NCI-H1694 (cell line): ENCODE results near the gene ATG9A.

Experiments
- DNase-seq: peaks from one replicate; lab custom pipeline; 2025; lab: John Stamatoyannopoulos, UW

The ATG9A gene

DNA sequence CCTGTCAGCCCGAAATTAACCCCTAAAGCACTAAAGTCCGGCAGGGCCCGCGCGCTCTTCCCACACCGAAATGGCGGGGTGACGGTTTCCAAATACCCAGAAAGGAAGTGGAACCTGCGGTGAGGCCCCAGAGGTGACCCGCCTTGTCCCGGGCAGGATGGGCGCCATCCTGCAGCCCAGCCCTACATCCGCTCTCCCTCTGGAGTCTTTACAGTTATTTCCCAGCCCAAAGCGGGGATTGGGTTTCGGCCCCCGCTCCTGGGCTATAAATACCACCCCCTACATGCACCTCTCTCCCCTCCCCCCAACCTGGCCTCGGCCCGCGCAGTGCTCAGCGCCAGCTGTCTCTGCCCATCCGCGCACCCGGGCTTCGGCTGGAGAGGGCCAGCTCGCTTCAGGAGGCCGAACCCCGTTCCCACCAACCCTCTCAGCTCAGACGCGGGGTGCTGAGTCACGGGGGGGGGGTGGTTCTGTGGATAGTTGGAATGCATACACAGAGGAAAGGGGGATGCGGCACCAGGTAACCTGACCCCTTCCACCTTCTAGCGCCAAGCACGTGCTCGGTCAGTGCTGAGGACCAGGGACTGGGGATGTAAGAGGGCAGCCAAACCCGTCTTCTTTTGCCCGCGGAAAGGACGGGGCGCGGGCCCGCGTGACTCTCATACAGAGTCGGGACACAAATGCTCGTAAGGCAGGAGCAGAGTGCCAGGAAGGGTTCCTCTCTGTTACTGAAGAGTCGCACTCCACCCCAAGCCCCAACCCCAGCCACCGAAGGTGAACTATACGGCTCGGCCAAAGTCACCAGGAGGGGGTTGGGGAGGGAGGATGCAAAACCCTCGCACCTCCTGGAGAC lies 23.7 kb upstream of the ATG9A start, which contains the start of gene TUBA4B:
TSS of gene TUBA4B (plus strand) at position 344 of the 853 bp plus-strand sequence. CDS start at position 509, 165 bp downstream.
- DNase-seq: no peak

DNA sequence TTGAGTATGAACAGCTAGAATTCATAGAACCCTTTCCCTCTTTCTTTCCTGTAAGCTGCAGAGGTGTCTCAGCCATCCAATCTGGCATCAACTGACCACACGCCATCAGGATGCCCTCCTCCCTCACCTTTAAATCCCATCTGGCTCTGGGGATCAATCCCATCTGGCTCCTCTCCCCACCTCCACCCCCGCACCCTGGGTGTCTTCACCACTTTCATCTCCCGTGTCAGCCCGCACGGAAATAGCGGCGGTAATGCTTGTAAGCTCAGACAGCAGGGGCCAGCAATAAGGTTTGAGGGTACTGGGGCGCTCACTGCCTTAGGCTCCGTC lies 23.1 kb upstream of the ATG9A start:
- DNase-seq: no peak

DNA sequence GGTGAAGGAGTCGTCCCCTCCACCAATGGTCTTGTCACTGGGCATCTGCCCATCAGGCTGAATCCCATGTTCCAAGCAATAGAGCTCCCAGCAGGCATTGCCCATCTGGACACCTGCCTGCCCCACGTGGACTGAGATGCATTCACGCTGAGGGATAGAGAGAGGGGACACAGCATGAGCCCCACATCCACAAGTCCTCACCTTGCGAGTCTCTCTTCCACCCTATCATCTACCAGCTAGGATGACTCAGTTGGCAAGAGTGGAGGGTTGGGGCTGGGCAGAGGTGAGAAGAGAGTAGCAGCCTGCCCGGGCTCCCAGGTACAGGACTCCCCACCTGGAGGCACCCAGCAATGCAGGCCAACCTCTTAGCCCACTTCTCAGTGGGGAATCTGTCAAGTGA lies 22.6 kb upstream of the ATG9A start:
- no peak for DNase-seq

DNA sequence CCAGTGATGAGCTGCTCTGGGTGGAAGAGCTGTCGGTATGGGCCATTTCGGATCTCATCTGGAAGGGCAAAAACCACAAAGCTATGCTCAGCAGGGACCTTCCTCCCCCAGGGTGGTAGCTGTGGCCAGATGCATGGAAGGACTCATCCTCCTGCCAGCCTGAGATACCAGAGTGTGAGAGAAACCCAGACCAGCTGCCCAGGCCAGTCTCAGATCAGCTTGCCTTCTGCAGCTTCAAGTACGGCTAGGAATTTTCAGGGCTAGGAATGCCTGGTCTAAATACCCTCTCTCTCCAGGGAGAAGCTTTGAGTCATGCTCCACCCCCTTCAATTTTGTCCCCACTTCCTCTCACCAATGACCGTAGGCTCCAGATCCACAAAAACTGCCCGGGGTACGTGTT lies 22.2 kb upstream of the ATG9A start:
- DNase-seq: no peak

DNA sequence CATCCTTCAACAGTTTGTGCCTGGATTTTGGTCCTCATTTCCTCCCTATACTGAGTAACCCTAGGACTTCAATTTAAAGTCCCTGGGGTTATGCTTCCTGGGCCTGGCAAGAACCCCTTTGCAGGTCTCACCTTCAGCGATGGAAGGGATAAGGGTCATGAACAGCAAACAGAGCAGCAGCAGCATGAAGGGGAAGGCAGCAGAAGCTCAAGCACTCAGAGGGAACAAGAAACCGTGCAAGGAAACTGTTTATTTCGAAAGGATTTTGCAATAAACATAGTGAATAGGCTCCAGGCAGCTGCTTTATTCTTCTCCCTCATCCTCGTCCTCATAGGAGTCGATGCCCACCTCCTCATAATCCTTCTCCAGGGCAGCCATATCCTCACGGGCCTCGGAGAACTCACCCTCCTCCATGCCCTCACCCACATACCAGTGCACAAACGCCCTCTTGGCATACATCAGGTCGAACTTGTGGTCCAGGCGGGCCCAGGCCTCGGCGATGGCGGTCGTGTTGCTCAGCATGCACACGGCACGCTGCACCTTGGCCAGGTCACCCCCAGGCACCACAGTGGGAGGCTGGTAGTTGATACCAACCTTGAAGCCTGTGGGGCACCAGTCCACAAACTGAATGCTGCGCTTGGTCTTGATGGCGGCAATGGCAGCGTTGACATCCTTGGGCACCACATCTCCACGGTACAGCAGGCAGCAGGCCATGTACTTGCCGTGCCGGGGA lies 20.8 kb upstream of the ATG9A start:
- no peak for DNase-seq

DNA sequence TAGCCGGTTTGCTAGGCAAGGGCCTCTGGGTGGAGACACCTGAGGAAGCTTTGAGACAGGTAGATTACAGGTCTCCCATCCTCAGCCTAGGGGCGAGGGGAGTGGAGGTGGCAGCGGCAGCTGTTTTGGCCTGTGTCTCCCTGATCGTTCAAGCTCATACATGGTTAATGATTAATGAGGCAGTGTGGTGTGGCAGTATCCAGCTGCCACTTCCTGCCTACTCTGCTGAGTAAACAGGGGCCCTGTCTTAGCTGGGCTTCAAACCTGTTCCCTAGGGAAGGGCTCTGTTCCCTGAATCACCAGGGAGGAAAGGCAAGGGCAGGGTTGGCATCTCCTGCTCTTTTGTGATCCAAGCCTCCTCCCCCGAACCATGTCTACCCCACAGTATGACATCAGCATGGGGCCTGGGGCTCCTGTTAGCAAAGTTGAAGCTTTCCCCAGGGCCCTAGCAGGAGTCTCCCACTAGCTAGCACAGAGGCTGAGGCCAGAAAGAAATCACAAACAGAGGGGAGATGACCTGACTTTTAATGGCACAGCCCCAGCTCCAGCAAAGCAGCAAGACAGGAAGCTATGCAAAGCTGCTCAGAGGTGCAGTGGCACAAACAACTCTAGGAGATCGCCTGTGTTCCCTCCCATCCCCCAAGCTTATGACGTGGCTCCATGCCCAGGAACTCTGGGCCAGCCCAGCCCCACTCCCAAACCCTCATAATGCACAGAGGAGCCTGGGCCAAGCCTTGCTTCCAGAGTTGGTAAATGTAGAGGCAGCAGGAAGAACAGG lies 20.0 kb upstream of the ATG9A start:
- peak; percentile 95 for DNase-seq

DNA sequence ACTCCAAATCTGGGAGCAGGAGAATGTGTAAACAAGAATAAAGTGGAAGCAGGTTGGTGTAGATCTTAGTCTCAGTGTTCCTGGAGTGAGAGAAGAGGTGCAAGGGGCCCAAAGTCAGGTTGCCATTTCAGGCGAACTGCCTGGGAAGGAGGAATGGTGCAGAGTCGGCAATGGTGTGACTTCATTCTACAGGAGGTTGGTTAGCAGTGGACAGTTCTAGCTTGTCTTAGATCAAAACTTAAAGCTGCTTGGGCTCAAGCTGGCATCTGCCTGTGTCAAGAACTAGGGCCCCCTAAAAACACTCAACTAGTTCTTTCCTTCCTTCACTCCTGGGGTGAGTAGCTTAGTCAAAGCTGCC lies 19.4 kb upstream of the ATG9A start:
- DNase-seq: no peak

DNA sequence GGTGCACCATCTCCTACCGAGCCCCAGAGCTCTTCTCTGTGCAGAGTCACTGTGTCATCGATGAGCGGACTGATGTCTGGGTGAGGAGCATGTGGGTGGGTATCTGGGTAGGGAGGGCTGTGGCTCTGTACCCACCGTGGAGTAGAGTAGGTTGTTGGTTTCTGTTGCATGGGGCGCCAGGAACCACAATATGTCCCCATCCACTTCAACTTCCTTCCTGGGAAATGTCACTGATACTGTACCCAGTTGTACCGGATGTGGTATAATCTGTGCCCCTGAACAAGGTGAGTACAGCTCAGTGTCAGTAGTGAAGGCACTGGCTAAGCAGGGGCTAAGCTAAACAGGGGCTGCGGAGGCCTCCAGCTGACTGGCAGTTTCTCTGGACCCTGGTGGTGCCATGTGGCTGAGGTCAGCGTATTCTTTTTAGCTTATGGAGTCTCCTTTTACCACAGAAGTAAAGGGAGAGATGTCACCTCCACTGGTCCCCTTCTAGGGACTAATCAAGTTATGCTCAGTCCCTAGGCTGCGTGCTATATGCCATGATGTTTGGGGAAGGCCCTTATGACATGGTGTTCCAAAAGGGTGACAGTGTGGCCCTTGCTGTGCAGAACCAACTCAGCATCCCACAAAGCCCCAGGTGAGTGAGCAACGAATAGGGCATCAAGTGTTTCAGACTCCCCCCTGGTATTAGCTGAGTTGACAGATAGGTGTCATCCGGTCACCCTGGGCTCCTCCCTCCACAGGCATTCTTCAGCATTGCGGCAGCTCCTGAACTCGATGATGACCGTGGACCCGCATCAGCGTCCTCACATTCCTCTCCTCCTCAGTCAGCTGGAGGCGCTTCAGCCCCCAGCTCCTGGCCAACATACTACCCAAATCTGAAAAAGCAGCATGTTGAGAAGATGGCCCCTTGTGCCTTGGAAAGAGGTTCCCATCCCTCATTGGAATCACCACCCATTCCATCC lies 18.5 kb upstream of the ATG9A start:
- no peak for DNase-seq

DNA sequence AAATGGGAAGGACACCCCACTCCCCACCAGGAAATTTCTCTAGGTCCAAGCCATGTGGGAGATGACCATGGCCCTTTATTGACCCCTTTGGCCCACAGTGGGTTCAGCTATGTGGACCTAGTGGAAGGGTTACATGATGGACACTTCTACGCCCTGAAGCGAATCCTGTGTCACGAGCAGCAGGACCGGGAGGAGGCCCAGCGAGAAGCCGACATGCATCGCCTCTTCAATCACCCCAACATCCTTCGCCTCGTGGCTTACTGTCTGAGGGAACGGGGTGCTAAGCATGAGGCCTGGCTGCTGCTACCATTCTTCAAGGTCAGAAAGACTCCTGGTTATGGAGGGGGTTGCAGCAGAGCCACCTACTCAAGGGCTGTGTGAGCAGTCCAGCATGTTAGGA lies 17.1 kb upstream of the ATG9A start:
- no peak for DNase-seq

DNA sequence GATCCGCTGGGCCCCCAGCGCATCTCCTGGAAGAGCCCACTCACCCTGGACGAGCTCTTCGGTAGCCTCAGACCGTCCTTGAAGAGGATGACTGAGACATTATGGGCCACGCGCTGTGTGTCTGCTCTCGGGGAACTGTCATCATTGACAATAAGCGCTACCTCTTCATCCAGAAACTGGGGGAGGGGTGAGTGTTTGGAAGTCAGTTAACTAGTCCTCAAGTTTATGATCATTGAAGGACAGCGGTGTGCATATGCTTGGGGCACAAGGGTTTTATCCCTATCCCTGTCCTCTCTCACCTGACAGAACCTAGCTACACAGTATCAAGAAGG lies 16.4 kb upstream of the ATG9A start:
- no peak for DNase-seq

DNA sequence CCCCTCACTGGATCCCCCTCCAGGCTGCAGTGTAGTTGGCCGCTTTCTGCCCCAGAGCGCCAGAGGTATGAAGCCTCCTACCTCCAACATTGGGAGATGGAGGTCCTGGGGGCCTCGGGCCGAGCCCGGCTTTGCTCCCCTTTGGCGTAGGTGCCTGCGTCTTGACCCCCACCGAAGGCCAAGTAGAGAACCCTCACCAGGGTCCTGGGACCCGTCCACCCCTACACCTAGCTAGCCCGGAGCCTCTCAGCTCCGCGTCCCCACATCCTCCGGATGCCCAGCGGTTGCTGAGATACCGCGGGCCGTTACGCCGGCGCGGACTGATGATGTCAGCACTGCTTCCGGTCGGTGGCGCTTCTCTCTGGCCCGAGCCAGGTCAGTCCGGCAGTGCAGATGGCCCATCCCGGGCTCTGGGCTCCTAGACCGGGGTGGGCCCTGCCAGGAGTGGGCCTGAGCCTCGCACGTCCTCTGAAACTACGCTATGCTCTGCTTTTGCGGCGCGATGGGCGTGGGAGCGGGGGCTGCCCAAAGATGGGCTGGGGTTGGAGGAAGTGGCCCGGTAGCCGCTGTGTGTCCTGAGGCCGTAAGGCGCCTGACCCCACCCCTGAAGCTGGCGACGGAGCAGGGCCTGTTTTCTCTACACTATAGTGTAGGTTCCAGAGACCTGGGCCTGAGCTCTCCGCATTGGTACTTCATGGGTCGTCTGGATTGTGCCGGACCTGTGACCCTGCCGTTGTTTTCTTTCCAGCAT lies 15.9 kb upstream of the ATG9A start, which contains the start of the genes GLB1L and STK16:
TSS of gene GLB1L (minus strand) at position 297 of the 751 bp plus-strand sequence. CDS start 1,871 bp downstream, outside the sequence.
TSS of gene STK16 (plus strand) at position 332 of the 751 bp plus-strand sequence. CDS start 521 bp downstream, outside the sequence.
- peak; percentile 26 for DNase-seq

DNA sequence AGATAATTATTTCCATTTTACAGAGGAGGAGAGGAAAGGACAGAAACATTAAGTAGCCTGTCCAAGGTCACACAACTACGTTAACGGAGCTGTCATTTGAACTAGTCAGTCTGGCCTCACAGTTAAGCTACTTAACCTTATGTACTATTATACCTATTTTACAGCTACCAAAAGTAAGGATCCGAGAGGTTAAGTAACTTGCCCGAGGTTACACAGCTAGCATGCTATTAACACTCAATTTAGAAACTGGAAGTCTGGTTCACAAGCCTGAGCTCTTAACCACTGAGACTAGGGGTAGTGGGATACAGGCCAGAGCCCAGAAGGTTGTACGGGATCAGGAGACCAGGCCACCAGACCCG lies 15.3 kb upstream of the ATG9A start:
- DNase-seq: no peak

DNA sequence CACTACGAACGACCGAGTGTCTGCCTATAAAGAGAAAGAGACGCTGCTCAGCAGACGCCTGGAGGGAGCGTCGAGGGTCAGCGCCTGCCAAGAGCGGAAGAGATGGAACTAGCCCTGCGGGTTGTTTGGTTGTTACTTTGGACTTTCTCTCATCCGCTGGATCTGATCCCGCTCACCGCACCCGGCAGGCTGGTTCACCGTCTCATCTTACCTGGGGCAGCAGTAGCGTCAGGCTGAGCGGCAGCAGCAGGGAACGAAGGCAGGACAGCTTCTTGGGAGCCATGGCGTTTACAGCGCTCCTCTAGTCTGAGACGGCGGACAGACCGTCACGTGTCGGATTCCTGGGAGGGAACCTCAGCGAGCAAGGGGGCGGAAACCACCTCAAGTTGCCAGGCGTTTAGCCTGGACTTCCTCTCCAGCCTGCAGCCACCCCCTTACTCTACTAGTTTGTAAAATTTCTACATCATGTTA lies 13.9 kb upstream of the ATG9A start:
- no peak for DNase-seq

DNA sequence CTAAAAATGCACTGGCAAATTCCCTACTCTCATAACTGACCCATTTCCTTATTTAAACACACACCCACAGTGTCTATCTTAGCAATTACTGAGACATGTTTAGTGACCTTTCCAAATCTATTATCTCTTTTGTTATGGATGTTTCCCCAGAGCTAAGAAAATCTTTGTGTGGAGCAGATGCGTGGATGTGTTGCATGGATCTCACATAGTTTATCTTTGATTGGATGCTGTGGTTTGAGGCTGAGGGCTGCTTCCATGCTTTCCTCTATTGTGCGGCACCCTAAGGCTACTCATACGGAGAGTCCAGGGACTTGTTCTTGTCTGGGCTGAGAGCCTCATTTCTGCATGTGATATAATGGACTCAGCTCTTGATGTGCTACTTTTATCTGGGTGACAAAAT lies 4.9 kb upstream of the ATG9A start:
- DNase-seq: no peak

DNA sequence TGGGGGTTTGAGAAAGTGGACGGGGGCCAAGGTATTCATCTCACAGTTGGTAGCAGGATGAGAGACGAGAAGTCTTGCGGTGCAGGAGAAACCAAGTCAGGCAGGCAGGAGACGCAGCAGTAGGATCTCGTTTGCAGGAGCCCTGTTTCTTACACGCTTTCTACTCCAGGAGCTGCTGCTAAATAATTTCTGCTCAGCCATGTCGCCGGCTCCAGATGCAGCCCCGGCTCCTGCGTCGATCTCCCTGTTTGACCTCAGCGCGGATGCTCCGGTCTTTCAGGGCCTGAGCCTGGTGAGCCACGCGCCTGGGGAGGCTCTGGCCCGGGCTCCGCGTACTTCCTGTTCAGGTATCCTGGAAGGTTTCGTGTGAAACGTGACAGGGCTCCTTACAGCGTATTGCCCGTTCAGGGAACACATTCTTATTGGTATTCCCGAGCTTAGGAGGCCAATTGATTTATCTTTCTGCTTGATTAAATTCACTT lies 664 bp upstream of the ATG9A start:
- no peak for DNase-seq

DNA sequence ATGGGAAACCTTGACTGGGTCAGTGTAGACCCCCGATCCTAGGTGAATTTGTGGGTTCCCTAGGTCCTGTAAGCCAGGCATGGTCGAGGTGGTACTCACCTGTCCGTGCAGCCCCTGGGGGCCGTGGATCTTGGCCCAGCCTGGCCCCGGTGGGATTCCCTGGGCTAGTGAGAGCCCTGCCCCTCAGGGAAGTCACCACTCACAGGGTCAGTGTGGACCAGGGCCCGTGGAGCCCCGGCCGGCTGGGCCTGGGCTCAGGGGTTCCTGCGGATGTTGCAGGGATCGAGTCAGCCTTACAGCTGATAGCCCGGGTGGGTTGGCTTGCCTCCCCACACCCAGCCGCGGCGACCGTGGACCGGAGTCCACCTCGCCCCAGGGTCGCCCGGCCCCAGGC lies 528 bp downstream of the ATG9A start:
- DNase-seq: no peak

DNA sequence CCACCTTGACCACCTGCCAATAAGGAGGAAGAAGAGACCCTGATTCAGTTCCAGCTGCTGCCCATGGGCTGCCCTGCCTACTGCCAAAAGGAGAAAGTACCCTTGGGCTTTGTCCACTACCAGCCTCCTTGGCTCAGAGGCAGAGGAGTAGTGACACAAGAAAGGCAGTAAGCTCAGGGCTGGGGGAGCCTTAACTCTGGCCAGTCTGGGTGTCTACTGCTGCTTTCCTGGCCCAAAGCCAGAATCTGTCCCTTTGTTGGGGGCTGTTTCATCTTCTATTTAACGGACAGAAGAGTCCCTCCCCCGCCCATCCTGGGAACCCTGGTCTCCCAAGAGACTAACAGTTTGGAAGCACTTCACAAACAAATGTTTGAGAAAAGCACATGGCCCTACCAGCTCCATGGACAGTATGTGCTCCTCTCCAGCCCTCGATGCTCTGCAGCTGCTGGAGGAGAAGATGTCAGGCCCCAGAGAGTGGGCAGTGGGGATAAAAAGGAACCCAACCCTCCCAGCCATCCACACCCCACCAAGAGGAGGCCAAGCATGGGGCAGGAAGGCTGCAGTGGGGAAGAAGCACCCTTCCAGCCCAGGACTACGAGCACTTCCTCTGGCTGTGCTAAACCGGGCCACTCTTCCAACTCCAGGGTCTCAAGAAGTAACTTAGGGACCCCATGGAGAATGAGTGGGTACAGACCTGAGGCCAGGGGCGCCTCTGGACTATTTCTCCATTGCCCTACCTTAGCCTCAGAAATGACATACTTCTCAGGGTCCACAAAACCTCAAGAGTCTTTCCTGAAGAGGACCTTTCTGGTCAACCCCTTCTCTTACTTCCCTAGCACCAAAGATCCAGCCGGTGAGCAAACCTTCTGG lies 1.2 kb downstream of the ATG9A start:
- no peak for DNase-seq

DNA sequence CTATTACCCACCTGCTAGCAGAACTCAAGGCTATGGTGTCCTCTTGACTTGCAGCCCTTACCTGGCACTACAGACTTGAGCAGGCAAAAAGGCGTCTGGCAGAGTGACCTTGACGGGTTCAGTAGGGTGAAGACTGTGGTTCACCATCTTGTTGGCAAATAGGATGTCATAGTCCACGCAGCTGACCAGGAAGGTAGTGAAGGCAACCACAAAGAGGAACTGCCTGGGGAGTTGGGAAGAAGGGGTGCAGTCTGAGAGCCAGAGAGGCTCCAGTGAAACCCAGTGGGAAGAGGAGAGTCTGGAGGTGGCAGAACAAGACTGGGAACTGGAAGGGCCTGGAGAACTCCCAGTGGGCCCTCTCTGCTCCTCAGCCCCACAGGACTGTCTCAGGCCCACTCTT lies 4.1 kb downstream of the ATG9A start:
- no peak for DNase-seq

DNA sequence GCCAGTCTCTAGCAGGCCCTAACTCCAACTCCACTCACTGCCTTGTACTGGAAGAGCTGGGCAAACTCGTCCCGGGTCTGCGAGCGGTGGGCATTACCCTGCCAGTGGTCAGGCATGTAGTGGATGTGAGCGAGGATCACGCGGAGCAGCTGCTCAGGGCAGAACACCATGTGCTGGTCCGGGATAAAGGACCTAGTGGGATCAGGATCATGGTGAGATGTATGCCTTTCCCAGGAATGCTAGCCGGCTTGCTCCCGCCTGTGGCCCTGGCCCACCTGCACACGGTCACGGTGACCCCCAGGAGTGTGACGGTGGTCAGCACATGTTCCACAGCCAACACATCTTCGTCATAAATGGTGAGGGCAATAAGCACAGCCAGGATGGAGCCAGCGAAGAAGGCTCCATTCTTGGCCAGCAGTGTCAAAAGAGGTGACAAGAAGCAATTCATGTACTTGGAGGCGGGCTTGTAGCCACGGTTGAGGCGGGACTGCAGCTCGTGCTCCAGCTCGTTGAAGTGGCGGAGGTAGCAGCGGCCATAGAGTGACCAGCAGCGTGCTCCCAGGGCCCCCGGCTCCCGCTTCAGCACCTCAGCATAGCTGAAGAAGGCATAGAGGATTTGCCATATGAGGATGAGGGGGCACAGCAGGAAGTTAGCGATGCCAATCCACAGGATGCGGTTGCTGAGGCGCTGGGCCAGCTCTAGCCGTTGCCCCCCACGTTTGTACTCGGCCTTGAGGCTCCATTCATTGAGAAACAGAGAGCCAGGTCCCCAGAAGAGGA lies 5.4 kb downstream of the ATG9A start:
- DNase-seq: no peak
